Measurements from ENCODE around the gene ABCB11.

GRCh38 chr2:168915441-168916330, 115.4 kb downstream of the ABCB11 start:
- no peak for TF ChIP-seq TBL1XR1 (IDR thresholded peaks at IDR 0.05; ENCODE audit: low read depth, low read length)
- no peak for TF ChIP-seq CTCF (IDR thresholded peaks at IDR 0.05 in 2 of 3, conservative IDR thresholded peaks at IDR 0.05 in 1 of 3; ENCODE audit: control insufficient read depth in 2 of 3, extremely low read depth in 1 of 3, insufficient read depth in 1 of 3, low read depth in 3 of 3, low read length in 3 of 3)
- TF ChIP-seq MAX (IDR thresholded peaks at IDR 0.05; ENCODE audit: low read depth, low read length): no peak
- no peak for TF ChIP-seq POLR2A (IDR thresholded peaks at IDR 0.05; ENCODE audit: low read depth, low read length)
- TF ChIP-seq ATF7 (IDR thresholded peaks at IDR 0.05; ENCODE audit: low read depth): no peak
- no peak for TF ChIP-seq REST (IDR thresholded peaks at IDR 0.05; ENCODE audit: low read depth, low read length)
- no peak for TF ChIP-seq MXI1 (IDR thresholded peaks at IDR 0.05; ENCODE audit: low read depth, low read length)
- TF ChIP-seq ZNF274 (IDR thresholded peaks at IDR 0.05; ENCODE audit: insufficient read depth, insufficient read length): no peak
- TF ChIP-seq YY1 (IDR thresholded peaks at IDR 0.05; ENCODE audit: low read depth, low read length): no peak
- TF ChIP-seq RAD21 (IDR thresholded peaks at IDR 0.05; ENCODE audit: insufficient read depth, low read depth, low read length): no peak
- TF ChIP-seq BRCA1 (IDR thresholded peaks at IDR 0.05; ENCODE audit: low read depth, low read length): no peak
- TF ChIP-seq SP1 (IDR thresholded peaks at IDR 0.05; ENCODE audit: low read depth, low read length): no peak
- TF ChIP-seq STAT3 (IDR thresholded peaks at IDR 0.05; ENCODE audit: low read depth, low read length): no peak

Data from GM12878 (cell line).